ENCODE measurements around the gene DOCK10. TPM values are rescaled to one million over a fixed set of nuclear protein-coding genes. Genes with fewer than 3 reads are reported as not detected.

The DOCK10 gene
- total RNA-seq, 1 experiment from 2014 or later, result 28.9 TPM

DNA sequence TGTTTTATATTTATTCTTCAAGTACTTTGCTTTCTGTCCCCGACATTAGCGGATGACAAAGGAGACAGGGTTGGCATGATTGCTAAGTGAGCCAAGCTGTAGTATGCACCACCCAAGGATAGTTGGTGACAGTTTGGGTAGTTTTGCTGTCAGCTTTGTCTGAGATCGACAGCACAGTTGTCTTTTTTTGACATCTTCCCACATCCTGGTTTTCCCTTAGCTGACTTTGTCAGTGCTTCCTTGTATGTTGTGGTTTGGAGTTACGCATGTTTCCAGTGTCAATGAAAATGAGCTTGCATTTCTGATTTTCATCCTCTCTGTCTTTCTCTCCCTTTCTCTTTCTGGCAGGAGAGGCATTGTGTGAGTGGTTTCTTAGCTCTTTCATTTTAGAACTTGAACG, 44.6 kb upstream of the DOCK10 start:
- H3K36me3 ChIP-seq (ENCODE audit: low read depth), result no peaks in the 10 kb centered on the region
- no TSS peak for BruUV-seq (replicated peaks)
- intact Hi-C loops (cut with micrococcal nuclease; ENCODE audit: unreplicated experiment), result no loop called here
- H3K4me3 ChIP-seq, result no peak overlapping the region
- no peaks in the 10 kb centered on the region for H3K27me3 ChIP-seq (ENCODE audit: insufficient read depth, low read depth)
- H3K4me2 ChIP-seq, result no peak overlapping the region
- H3K27ac ChIP-seq, result no peak overlapping the region
- no peaks in the 10 kb centered on the region for H3K9me2 ChIP-seq (ENCODE audit: insufficient read depth)
- H3K9me3 ChIP-seq (ENCODE audit: insufficient read depth, low read depth), result no peaks in the 10 kb centered on the region; the same call in 1 of the 2 replicates
- CTCF ChIA-PET, result interaction anchor here (0.5 kb wide), 1 partner anchor 11 kb away, joined by 3 read pairs; no protein-coding TSS in a partner anchor
- DNase-seq, result no peak
- no peaks in the 10 kb centered on the region for H4K20me1 ChIP-seq (ENCODE audit: insufficient read depth)
- no peak overlapping the region for H2AFZ ChIP-seq
- no peaks in the 10 kb centered on the region for H3K79me2 ChIP-seq (ENCODE audit: low read depth)
- H3F3A ChIP-seq (ENCODE audit: insufficient read depth, low read depth), result peaks cover 5% of the 10 kb centered on the region; the same call in 1 of the 2 replicates
- no peak for TF ChIP-seq EZH2 (IDR thresholded peaks at IDR 0.05; ENCODE audit: low read depth)
- no peak for TF ChIP-seq CTCF (conservative IDR thresholded peaks at IDR 0.05)
- H3K4me1 ChIP-seq (replicated peaks; ENCODE audit: insufficient read depth), result peaks cover 19% of the 10 kb centered on the region
- POLR2A ChIA-PET (ENCODE audit: unreplicated experiment), result interaction anchor here (0.5 kb wide), 1 partner anchor 1952 kb away, joined by 9 read pairs; no protein-coding TSS in a partner anchor

DNA sequence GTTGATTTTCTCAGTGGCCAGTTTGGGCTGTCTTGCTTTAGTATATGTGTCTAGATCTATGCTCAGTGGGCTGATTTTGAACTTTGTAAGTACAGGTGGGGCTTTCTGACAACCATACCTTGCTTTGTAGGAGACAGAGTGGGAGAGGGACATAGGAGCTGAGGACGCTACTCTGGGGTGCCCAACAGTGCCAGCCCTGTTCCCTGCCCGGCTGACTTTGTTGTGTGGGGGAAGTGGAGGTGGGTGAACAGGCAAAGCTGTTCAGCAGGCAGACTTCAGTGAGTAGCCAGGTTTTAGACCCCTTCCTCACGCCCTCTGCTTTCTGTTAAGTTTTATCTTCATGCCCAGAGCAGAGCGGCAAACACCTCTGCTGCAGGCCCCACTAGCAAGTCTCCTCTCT, 44.2 kb upstream of the DOCK10 start:
- Histone ChIP-seq H3K4me2 (no peak overlapping the region), H4K20me1 (ENCODE audit: insufficient read depth) (no peaks in the 10 kb centered on the region), H3K27me3 (ENCODE audit: insufficient read depth, low read depth) (no peaks in the 10 kb centered on the region), H3K79me2 (ENCODE audit: low read depth) (no peaks in the 10 kb centered on the region), H3K27ac (no peak overlapping the region), H3K4me1 (replicated peaks; ENCODE audit: insufficient read depth) (peaks cover 14% of the 10 kb centered on the region), H2AFZ (no peak overlapping the region), H3K9me3 (ENCODE audit: insufficient read depth, low read depth) (no peaks in the 10 kb centered on the region; the same call in 1 of the 2 replicates), H3K9me2 (ENCODE audit: insufficient read depth) (no peaks in the 10 kb centered on the region), H3K4me3 (no peak overlapping the region), H3K36me3 (ENCODE audit: low read depth) (no peaks in the 10 kb centered on the region), H3F3A (ENCODE audit: insufficient read depth, low read depth) (peaks cover 2% of the 10 kb centered on the region; the same call in 1 of the 2 replicates)
- no TSS peak for BruUV-seq (replicated peaks)
- POLR2A ChIA-PET (ENCODE audit: unreplicated experiment), result no interaction called here
- intact Hi-C loops (cut with micrococcal nuclease; ENCODE audit: unreplicated experiment), result no loop called here
- CTCF ChIA-PET, result interaction anchor here (0.7 kb wide), 1 partner anchor 1340 kb away, joined by 4 read pairs; no protein-coding TSS in a partner anchor
- TF ChIP-seq EZH2 (IDR thresholded peaks at IDR 0.05; ENCODE audit: low read depth), result no peak
- TF ChIP-seq CTCF (conservative IDR thresholded peaks at IDR 0.05), result no peak
- DNase-seq, result no peak

DNA sequence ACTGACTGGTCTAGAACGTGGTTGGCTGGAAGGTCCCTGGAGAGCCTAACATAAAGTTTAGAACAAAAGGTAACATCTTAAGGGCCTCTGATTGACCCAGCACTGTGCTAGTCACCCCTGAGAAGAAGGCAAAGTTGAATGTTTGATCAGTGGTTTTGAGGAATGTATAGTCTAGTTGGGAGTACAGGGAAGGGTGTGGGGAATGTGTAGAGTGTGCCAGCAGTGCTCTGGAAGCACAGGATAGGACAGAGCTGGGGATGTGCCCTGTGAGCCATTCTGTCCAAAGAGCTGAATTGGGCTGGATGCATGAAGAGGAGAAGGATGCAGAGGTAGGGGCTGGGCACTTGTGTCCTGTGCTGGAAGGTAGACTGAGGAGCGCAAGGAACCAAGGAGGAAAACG, 41.0 kb upstream of the DOCK10 start:
- H3K4me2 ChIP-seq, result no peak overlapping the region
- H3K27ac ChIP-seq, result no peak overlapping the region
- ChIA-PET CTCF (no interaction called here), POLR2A (ENCODE audit: unreplicated experiment) (no interaction called here)
- H3K9me3 ChIP-seq (ENCODE audit: insufficient read depth, low read depth), result no peaks in the 10 kb centered on the region; the same call in 1 of the 2 replicates
- TF ChIP-seq CTCF (conservative IDR thresholded peaks at IDR 0.05), result no peak
- TF ChIP-seq EZH2 (IDR thresholded peaks at IDR 0.05; ENCODE audit: low read depth), result no peak
- no peaks in the 10 kb centered on the region for H3K9me2 ChIP-seq (ENCODE audit: insufficient read depth)
- H4K20me1 ChIP-seq (ENCODE audit: insufficient read depth), result no peaks in the 10 kb centered on the region
- no peaks in the 10 kb centered on the region for H3F3A ChIP-seq (ENCODE audit: insufficient read depth, low read depth)
- no peaks in the 10 kb centered on the region for H3K79me2 ChIP-seq (ENCODE audit: low read depth)
- H3K36me3 ChIP-seq (ENCODE audit: low read depth), result no peaks in the 10 kb centered on the region
- peaks cover 5% of the 10 kb centered on the region; the same call in 1 of the 2 replicates for H3K4me1 ChIP-seq (replicated peaks; ENCODE audit: insufficient read depth)
- peaks cover 4% of the 10 kb centered on the region; the same call in 1 of the 2 replicates for H3K27me3 ChIP-seq (ENCODE audit: insufficient read depth, low read depth)
- BruUV-seq (replicated peaks), result no TSS peak
- H2AFZ ChIP-seq, result no peak overlapping the region
- intact Hi-C loops (cut with micrococcal nuclease; ENCODE audit: unreplicated experiment), result no loop called here
- H3K4me3 ChIP-seq, result no peak overlapping the region
- DNase-seq, result no peak

Data from PC-9 (cell line).